GM13976 (cell line): ENCODE results near the gene GATAD2A.

Source experiments
- DNase-seq: peaks from one replicate; pipeline ENCODE4 v3.0.0; 2012; ENCODE audit warnings: low spot score
- CTCF ChIP-seq: IDR thresholded peaks from 2 replicates; pipeline ENCODE4 v1.5.1; 2012; ENCODE audit warnings: borderline replicate concordance, mild to moderate bottlenecking; ENCODE audit not compliant: insufficient read depth; ENCODE audit errors: extremely low read depth, missing control alignments, control extremely low read depth
- in situ Hi-C: fragments of 300-500 bp; cut with MboI; formaldehyde crosslinking; loops from one replicate; pipeline ENCODE4 v1.12.0; 2022; ENCODE audit warnings: low sequenced_read_pairs, mixed read lengths, inconsistent platforms; ENCODE audit not compliant: unreplicated experiment

The GATAD2A gene

DNA sequence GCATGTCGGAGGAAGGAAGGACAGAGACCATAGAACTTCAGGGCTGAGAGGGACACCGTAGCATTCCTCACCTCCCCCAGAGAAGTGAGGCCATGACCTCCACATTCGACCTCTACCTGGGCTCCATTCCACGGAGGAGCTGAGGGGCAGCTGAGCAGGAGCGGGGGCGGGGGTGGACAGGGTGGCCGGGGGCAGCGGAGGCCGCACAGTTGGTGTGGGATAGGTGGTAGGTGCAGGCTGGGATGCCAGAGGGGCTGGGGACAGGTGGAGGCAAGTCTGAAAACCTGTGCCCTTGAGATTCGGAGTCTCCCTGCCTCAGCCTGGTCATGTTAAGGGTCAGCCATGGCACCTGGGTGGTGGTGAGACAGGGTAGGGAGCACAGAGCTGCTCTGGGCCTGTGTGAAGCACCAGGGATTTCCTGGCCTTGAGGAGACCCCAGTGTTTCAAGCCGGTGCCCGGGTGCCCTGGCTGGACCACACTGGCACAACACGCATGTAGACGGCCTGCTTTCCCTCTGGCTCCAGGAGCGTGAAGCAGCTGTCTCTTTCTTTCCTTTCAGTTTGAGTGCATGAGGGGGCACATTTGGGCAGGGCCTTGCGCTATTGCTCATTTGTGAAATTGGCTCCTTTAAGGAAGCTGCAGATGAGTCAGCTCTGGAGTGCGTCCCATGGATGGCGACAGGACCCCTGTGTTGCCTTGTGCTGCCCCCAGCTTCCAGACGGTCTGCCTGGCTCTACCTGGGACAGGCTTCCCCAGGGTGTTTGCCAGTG is 58.1 kb downstream of the GATAD2A start:
- no peak for DNase-seq
- in situ Hi-C loops = no loop called here
- no peak for TF ChIP-seq CTCF

- no peak for DNase-seq
These were observed 59.0 kb downstream of the GATAD2A start for GRCh38 chr19:19464339-19465098.

DNA sequence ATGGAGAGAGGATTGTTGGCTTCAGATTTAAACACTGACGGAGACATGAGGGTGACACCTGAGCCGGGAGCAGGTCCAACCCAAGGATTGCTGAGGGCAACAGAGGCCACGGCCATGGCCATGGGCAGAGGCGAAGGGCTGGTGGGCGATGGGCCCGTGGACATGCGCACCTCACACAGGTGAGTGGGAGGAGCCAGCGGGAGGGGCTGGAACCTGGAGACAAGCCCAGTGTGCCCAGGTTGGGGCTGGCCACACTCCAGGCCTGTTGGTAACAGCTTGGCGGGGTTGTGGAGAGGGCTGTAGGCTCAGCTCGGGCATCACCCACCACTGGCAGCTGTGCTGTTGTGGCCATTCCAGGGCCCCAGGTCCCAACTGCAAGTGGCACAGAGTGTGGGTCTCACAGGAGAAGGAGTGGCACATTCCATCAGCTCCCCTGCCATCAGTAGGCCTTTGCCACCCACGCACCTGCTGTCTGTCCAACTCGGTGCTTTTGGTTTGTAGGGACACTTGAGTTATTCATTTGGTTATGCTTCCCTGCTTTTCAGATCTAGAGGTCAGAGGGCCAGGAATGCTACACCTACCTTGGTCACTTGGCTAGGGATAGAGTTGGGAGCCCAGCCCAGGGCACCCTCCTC is 60.1 kb downstream of the GATAD2A start:
- in situ Hi-C loops = no loop called here
- DNase-seq = no peak
- TF ChIP-seq CTCF = no peak

More at GRCh38 chr19:19464339-19465098, 59.0 kb downstream of the GATAD2A start:
- in situ Hi-C loops = no loop called here
- no peak for TF ChIP-seq CTCF

- DNase-seq = no peak
- TF ChIP-seq CTCF = no peak
- in situ Hi-C loops = no loop called here
These were observed 60.7 kb downstream of the GATAD2A start for GRCh38 chr19:19466201-19466600.

DNA sequence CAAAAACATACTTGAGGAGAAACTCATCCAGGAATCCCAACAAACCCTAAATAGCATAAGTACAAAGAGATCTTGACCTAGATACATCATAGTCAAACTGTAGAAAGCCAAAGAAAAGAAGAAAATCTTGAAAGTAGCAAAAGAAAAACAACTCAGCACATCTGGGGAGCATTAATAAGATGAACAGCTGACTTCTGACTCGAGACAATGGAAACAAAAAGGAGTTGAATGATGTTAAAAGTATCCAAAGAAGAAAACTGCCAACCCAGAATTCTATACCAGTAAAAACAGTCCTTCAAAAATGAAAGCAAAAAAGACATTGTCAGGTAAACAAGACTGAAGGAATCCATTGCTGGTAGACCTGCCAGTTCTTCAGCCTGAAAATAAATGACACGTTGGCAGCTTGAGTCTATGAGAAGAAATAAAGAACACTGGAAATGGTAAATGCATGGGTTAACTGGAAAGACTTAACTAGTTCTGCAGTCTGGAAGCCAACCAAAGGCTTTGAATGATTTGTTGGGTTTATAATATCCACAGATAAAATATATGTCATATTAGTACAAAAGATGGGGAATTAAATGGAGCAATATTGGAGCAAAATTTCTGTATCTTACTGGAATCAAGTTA is 63.1 kb downstream of the GATAD2A start:
- no peak for DNase-seq
- TF ChIP-seq CTCF = no peak
- in situ Hi-C loops = no loop called here

GRCh38 chr19:19470579-19470978 is 65.1 kb downstream of the GATAD2A start:
- no peak for DNase-seq
- TF ChIP-seq CTCF = no peak
- in situ Hi-C loops = no loop called here
